Liver (tissue), 9 donors: ENCODE results near the gene RAC2. TPM values are rescaled to one million over a fixed set of nuclear protein-coding genes. Genes with fewer than 3 reads are reported as not detected.

Experiments used
- DNase-seq: peaks from one replicate; pipeline ENCODE4 v3.0.0-alpha.2; 2017; ENCODE audit warnings: low spot score
- H3K27ac ChIP-seq, 2 donors: one replicate each; pipeline ENCODE4 v1.7.0; 2013; ENCODE audit warnings: inconsistent platforms in 2 of 2, low read length in 2 of 2, control low read depth in 1 of 2, low read depth in 1 of 2, mild to moderate bottlenecking in 1 of 2
- H3K27me3 ChIP-seq, 4 donors: one replicate each; pipeline versions ENCODE4 v1.6.1 to v1.7.0; 2013; ENCODE audit warnings: low read length in 3 of 4, inconsistent platforms in 1 of 4, mild to moderate bottlenecking in 1 of 4, moderate library complexity in 1 of 4; ENCODE audit not compliant: control insufficient read depth in 4 of 4, insufficient read depth in 4 of 4
- H3K36me3 ChIP-seq, 4 donors: one replicate each; pipeline versions ENCODE4 v1.6.1 to v1.7.0; 2013; ENCODE audit warnings: low read length in 3 of 4, mild to moderate bottlenecking in 3 of 4, low read depth in 1 of 4, moderate library complexity in 1 of 4; ENCODE audit not compliant: control insufficient read depth in 4 of 4, insufficient read depth in 3 of 4
- H3K4me1 ChIP-seq, 4 donors: one replicate each; pipeline versions ENCODE4 v1.6.1 to v1.7.0; 2013; ENCODE audit warnings: low read length in 3 of 4, mild to moderate bottlenecking in 3 of 4, moderate library complexity in 1 of 4; ENCODE audit not compliant: control insufficient read depth in 4 of 4, insufficient read depth in 4 of 4
- H3K4me3 ChIP-seq, 3 donors: one replicate each; pipeline versions ENCODE4 v1.6.1 to v1.7.0; 2013; ENCODE audit warnings: low read length in 3 of 3, control low read depth in 1 of 3, low read depth in 1 of 3, mild to moderate bottlenecking in 1 of 3
- H3K9ac ChIP-seq, 2 donors: one replicate each; pipeline ENCODE4 v1.7.0; 2013; ENCODE audit warnings: low read length in 2 of 2, mild to moderate bottlenecking in 2 of 2, moderate library complexity in 2 of 2, control low read depth in 1 of 2, low read depth in 1 of 2
- H3K9me3 ChIP-seq, 4 donors: one replicate each; pipeline versions ENCODE4 v1.6.1 to v1.7.0; 2013; ENCODE audit warnings: low read length in 3 of 4; ENCODE audit not compliant: control insufficient read depth in 4 of 4
- EGR1 ChIP-seq, 2 donors: IDR thresholded peaks; 2 replicates each; pipeline ENCODE4 v1.6.1; 2016 to 2018; ENCODE audit warnings: antibody characterized with exemption in 2 of 2, low read depth in 2 of 2
- FOXA2 ChIP-seq: IDR thresholded peaks from 2 replicates; pipeline ENCODE4 v1.6.1; 2016; ENCODE audit warnings: antibody characterized with exemption
- HNF4G ChIP-seq: IDR thresholded peaks from 2 replicates; pipeline ENCODE4 v1.6.1; 2016; ENCODE audit warnings: antibody characterized with exemption
- JUND ChIP-seq, 2 donors: IDR thresholded peaks; 2 replicates each; pipeline ENCODE4 v1.6.1; 2016; ENCODE audit warnings: antibody characterized with exemption in 2 of 2
- NR2F2 ChIP-seq: IDR thresholded peaks from 2 replicates; pipeline ENCODE4 v1.6.1; 2016; ENCODE audit warnings: antibody characterized with exemption
- RXRA ChIP-seq, 2 donors: IDR thresholded peaks; 2 replicates each; pipeline ENCODE4 v1.6.1; 2017 to 2018; ENCODE audit warnings: antibody characterized with exemption in 2 of 2, mild to moderate bottlenecking in 1 of 2
- SP1 ChIP-seq: IDR thresholded peaks from 2 replicates; pipeline ENCODE4 v1.6.1; 2018; ENCODE audit warnings: antibody characterized with exemption, mild to moderate bottlenecking
- WGBS: extraction: QIAGEN DNeasy Blood & Tissue Kit; methylation state at CpG from one replicate; pipeline ENCODE4 v1.1.7; 2013; 5-methylcytosine and 5-hydroxymethylcytosine counted together
- polyA plus RNA-seq, 2 donors: library from polyadenylated mRNA; stranded (reverse) in 1 of 2; unstranded in 1 of 2; fragments of 200-250 nt in 1 of 2; fragments of >200 nt in 1 of 2; fragmentation: Nextera tagmentation in 1 of 2; extraction: Ambion mirVana in 1 of 2; gene quantifications; one replicate each; pipeline versions ENCODE4 v1.2.1 to v1.2.3, GENCODE V29; 2013 to 2015
- total RNA-seq, 2 donors: library from RNA; depleted of rRNA; stranded (reverse); fragments of >200 nt; gene quantifications; one replicate each; pipeline ENCODE4 v1.2.3, GENCODE V29; 2014
- TF ChIP-seq, protein P1 (sequence below): IDR thresholded peaks from 2 replicates; pipeline ENCODE4 v1.6.1; 2016; ENCODE audit warnings: antibody characterized with exemption
- TF ChIP-seq, protein P2 (sequence below): fragments of 150-350 bp; IDR thresholded peaks from 2 replicates; pipeline ENCODE4 v1.5.1; 2017; ENCODE audit warnings: improper control_type of control experiment, low read depth, low read length; ENCODE audit not compliant: missing input control
- TF ChIP-seq, protein P3 (sequence below): IDR thresholded peaks from 2 replicates; pipeline ENCODE4 v1.6.1; 2016; ENCODE audit warnings: antibody characterized with exemption
- TF ChIP-seq, protein P4 (sequence below): IDR thresholded peaks from 2 replicates; pipeline ENCODE4 v1.6.1; 2016; ENCODE audit warnings: antibody characterized with exemption
- donor health status: healthy.
- donor health status: healthy.
- donor health status: healthy.
- donor health status: healthy.
- donor health status: healthy.

The RAC2 gene
- total and polyA plus RNA-seq, 4 donors: 4.0 to 15.0 (median 7.4) TPM

- no peak for TF ChIP-seq EGR1 (IDR thresholded peaks at IDR 0.05; ENCODE audit: low read depth in 2 of 2)
- TF ChIP-seq, protein P1, sequence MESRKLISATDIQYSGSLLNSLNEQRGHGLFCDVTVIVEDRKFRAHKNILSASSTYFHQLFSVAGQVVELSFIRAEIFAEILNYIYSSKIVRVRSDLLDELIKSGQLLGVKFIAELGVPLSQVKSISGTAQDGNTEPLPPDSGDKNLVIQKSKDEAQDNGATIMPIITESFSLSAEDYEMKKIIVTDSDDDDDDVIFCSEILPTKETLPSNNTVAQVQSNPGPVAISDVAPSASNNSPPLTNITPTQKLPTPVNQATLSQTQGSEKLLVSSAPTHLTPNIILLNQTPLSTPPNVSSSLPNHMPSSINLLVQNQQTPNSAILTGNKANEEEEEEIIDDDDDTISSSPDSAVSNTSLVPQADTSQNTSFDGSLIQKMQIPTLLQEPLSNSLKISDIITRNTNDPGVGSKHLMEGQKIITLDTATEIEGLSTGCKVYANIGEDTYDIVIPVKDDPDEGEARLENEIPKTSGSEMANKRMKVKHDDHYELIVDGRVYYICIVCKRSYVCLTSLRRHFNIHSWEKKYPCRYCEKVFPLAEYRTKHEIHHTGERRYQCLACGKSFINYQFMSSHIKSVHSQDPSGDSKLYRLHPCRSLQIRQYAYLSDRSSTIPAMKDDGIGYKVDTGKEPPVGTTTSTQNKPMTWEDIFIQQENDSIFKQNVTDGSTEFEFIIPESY: no peak
These were observed 59.1 kb downstream of the RAC2 start (continued) for GRCh38 chr22:37184816-37185541.

DNA sequence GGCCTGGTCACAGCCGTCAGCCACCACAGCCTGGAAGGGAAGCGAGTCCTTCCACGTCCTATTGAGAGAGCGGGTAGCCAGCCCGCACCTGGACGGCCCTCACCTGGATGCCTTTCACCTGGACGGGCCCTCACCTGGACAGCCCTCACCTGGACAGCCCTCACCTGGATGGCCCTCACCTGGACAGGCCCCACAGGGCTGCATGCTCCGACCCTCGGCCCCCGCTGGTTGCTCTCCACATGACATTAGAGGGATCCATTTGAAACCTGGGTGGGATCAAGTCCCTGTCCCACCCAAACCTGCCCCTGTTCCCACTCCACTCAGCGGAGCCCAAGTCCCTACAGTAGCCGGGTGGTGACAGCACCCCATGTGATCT lies 59.7 kb downstream of the RAC2 start:
- no peaks in the 10 kb centered on the region for H3K9me3 ChIP-seq
- H3K27ac ChIP-seq: no peak overlapping the region
- TF ChIP-seq, protein P2, sequence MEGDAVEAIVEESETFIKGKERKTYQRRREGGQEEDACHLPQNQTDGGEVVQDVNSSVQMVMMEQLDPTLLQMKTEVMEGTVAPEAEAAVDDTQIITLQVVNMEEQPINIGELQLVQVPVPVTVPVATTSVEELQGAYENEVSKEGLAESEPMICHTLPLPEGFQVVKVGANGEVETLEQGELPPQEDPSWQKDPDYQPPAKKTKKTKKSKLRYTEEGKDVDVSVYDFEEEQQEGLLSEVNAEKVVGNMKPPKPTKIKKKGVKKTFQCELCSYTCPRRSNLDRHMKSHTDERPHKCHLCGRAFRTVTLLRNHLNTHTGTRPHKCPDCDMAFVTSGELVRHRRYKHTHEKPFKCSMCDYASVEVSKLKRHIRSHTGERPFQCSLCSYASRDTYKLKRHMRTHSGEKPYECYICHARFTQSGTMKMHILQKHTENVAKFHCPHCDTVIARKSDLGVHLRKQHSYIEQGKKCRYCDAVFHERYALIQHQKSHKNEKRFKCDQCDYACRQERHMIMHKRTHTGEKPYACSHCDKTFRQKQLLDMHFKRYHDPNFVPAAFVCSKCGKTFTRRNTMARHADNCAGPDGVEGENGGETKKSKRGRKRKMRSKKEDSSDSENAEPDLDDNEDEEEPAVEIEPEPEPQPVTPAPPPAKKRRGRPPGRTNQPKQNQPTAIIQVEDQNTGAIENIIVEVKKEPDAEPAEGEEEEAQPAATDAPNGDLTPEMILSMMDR: no peak
- no peak for TF ChIP-seq HNF4G
- TF ChIP-seq, protein P1: no peak
- TF ChIP-seq RXRA (IDR thresholded peaks at IDR 0.05): no peak
- TF ChIP-seq NR2F2: no peak
- no peak for TF ChIP-seq EGR1 (IDR thresholded peaks at IDR 0.05; ENCODE audit: low read depth in 2 of 2)
- no peak for TF ChIP-seq FOXA2
- TF ChIP-seq, protein P3, sequence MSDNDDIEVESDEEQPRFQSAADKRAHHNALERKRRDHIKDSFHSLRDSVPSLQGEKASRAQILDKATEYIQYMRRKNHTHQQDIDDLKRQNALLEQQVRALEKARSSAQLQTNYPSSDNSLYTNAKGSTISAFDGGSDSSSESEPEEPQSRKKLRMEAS: no peak
- TF ChIP-seq SP1: no peak
- TF ChIP-seq JUND (IDR thresholded peaks at IDR 0.05): no peak
- TF ChIP-seq, protein P4, sequence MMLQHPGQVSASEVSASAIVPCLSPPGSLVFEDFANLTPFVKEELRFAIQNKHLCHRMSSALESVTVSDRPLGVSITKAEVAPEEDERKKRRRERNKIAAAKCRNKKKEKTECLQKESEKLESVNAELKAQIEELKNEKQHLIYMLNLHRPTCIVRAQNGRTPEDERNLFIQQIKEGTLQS: no peak
- H3K27me3 ChIP-seq: no peaks in the 10 kb centered on the region
- no peaks in the 10 kb centered on the region for H3K36me3 ChIP-seq
- H3K9ac ChIP-seq: no peak overlapping the region
- 94% methylated on average over 12 of the region's 12 CpGs for WGBS
- DNase-seq: no peak
- peaks cover 4 to 19% (median 8%) of the 10 kb centered on the region in 4 donors for H3K4me1 ChIP-seq
- H3K4me3 ChIP-seq: no peak overlapping the region
